ENCODE data around the gene NFAM1.

Gene NFAM1

DNA sequence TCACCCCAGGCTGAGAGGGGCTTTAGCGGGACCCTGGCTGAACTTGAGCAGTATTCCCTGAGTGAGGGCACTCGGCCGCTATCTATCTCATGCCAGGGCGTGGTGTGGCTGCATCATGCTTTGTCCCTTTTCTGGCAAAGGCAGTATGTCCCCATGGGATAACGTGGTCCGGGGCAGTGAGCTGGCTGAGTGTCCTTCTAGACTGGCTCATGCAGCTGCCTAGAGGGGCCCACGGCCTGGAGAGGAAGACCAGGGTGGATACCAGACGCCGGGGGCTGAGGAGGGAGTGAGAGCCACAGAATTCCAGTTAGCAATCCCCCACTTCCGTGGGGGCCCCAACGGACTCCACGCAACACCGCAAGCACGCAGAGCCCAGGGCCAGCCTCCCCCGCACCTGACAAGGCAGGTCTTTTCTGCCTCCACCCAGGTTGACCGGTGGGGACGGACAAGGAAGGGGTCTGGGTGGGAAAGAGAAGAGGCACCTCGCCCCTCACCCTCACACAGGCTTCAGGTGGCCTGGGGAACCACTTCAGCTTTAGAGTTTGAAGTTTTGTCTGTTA is 15.5 kb downstream of the NFAM1 start:
- no peak for DNase-seq (ENCODE audit: low read depth in 2 of 2, low spot score in 1 of 2)

DNA sequence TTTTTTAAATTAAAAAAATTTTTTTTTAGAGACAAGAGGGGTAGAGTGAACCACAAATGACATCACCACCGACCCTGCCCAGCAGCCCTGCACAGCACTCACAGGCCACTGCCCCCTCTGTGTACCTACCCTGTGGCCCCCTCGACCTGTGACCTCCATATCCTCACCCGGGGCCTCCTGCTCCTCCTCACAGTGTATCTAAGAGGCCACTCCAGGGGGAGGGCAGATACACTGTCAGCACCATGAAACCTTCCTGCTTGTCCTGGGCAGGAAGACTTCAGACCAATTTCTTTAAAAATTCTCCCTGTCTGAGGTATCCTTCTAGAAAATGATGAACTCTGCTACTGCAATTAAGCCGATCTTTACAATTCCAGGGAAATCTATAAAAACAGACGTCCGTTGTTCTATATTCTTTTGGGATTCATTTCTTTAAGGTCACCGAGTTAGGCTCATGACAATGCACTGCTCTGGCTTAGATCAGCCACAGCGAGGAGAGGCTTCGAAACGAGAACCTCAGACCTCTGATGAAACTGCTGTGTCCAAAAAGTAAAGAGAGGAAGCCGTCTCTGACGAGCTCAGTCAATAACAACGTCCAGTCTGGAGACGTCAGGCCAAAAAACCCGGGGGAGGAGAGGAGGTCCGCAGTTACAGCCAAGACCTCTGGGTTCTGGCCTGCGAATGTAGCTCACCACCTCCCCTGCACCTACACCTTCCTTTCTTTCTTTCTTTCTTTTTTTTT is 17.5 kb downstream of the NFAM1 start:
- DNase-seq (ENCODE audit: low read depth in 2 of 2, low spot score in 1 of 2): no peak

DNA sequence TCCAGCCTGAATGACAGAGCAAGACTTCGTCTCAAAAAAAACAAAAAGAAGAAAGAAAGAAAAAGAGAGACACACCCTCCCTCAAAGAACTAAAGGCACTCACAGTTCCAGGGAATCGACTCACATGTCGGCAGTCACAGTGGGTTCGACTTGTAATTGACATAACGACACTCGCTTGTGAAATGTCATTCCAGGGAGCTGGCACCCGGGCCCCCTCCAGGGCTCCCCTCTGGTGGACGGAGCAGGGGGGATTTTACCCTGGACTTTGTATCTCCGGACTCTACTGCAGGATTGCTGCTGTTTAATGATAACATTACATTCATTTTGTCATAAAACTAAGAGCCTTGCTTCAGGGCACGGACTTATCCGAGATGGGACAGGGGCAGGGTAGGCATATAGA is 18.2 kb downstream of the NFAM1 start:
- no peak for DNase-seq (ENCODE audit: low read depth in 2 of 2, low spot score in 1 of 2)

DNA sequence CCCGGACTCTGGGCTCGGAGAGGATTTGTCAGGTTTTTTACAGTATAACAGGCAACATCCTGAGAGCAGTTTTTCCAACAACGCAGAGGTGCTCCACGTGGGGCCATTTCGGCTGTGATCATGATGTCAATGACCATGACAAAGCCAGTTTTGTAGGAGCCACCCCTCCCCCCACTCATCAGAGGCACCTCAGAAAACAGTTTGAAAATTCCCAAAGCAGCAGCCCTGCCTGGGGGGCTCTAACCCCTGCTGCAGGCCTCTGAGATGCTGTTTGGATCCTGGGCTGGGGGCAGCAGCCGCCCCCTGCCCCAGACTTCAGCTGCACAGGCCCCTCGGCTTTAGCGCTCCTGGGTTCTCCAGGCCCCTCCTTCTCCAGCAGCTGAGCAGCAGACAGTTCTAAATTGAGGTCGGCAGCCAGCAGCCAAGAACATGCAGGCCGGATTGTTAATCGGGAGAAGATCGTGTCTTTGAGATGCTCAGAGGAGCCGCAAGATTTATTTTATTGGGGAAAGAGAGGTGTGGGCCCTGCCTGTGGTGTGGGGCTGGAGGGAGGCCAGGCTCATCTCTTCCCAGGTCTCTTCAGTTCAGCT is 19.4 kb downstream of the NFAM1 start:
- DNase-seq (ENCODE audit: low read depth in 2 of 2, low spot score in 1 of 2): no peak

DNA sequence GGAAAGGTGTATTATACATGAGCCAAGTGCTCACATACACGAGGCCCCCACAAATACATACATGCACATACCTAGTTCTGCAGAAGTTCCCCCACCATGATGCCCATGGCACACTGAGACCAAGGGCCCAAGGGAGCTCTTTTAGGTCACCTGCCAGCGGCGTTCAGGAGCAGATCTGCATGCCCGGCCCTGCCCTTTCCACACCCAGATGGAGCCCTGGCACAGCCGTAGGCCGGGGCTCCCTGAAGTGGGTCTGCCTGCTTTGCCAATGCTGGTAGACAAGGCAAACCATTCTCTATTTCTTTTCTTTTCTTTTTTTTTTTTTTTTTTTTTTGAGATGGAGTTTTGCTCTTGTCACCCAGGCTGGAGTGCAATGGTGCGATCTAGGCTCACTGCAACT is 21.5 kb downstream of the NFAM1 start:
- DNase-seq (ENCODE audit: low read depth in 2 of 2, low spot score in 1 of 2): no peak

DNA sequence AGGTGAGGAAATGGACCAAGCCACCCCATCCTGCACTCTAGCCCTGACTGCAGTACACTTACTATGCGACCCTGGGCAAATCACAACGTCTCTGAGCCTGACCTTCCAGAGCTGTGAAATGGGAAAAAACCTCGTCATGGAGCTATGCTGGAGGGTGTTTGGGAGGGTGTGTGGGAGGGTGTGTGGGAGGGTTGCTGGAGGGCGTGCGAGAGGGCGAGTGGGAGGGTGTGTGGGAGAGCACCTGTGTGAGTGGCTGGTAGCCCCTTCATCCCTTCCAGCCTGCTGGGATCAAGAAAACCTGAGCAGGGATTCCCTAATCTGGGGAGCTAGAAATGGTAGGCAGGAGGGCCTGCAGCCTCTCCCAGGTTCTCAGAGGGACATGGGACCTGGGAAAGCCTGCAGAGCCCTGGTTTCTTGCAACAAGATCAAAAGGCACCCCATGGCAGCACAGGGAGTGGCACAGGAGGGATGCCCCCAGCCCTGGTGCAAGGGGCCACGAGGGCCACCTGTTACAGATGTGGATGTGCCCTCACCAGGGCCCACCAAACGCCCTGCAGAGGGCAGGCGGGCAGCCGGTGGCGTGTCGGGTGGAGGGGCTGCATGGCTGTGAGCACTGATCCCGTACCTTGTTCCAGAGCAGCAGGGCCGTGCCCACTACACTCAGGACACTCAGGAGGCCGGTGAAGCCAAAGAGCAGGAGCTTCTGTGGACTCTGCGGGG is 23.2 kb downstream of the NFAM1 start:
- no peak for DNase-seq (ENCODE audit: low read depth in 2 of 2, low spot score in 1 of 2)

DNA sequence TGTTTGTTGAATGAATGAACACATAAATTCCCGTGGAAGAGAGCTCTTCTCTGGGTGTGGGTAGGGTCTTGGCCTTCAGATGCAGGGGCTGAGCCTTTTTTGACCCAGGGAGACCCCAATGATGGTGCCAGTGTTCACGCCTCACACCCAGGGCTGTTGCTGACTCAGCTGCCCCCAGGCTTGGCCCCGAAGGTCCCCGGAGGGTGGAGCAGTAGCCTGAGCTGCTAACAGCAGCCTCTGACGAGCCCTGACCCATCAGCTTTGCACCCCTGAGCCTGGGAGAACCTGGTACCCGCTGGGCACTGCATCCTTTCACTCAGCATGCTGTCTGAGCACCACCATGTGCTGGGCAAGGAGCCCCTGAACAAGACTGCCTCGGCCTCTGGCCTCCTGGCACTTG is 23.9 kb downstream of the NFAM1 start:
- DNase-seq (ENCODE audit: low read depth in 2 of 2, low spot score in 1 of 2): no peak

DNA sequence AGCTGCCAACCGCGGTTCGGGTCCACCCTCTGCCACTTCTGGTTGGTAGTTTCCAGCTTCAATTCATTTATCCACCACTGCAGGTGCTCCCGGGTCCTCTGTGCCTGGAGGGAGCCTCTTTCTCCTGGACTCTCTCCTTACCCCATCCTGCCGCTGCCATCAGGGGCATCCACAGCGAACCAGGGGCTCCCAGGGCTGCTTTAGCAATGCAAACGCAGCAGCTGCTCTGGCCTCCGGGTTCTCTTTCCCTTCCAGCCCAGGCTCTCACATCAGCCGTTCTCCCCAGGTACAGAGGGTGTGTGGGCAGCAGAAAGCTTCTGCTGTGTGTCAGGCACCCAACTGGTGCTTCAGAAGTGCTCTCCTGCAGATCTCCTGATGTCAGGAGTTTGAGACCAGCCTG is 27.9 kb downstream of the NFAM1 start:
- DNase-seq (ENCODE audit: low read depth in 2 of 2, low spot score in 1 of 2): no peak

DNA sequence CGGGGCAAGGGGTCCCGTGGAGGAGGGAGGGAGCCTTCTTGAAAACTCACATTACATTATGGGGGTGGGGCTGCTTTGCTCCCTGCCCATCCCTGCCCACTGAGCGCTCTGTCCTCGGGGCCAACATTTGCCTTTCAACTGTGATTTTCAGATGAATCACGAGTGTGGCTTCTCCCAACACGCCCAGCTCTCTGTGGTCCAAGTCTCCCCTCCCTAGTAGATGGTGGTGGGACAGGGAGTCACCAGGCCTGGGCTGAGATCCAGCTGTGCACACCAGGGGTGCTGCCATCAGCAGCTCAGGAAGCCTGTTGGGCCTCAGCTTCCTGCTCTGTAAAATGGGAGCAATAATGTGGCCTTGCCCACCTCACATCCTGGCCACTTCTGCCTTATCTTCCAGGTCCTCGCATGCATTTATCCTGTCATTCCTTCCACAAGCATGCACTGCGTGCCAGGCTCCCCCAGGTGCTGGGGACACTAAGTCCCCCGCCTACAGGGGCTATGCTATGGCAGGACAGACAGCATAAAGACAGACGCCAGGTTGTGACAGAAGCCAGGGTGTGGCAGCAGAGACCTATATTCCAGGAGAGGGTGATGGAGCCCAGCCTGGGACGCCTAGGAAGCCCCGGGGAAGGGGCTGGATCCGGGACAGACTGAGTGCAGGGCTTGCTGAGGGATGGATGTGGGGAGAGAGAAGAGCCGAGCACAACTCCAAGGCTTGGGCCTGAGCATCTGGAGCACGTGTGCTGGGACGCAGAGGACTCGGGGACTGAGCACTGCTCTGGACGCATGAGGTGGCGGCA is 30.5 kb downstream of the NFAM1 start:
- DNase-seq (ENCODE audit: low read depth in 2 of 2, low spot score in 1 of 2): no peak

DNA sequence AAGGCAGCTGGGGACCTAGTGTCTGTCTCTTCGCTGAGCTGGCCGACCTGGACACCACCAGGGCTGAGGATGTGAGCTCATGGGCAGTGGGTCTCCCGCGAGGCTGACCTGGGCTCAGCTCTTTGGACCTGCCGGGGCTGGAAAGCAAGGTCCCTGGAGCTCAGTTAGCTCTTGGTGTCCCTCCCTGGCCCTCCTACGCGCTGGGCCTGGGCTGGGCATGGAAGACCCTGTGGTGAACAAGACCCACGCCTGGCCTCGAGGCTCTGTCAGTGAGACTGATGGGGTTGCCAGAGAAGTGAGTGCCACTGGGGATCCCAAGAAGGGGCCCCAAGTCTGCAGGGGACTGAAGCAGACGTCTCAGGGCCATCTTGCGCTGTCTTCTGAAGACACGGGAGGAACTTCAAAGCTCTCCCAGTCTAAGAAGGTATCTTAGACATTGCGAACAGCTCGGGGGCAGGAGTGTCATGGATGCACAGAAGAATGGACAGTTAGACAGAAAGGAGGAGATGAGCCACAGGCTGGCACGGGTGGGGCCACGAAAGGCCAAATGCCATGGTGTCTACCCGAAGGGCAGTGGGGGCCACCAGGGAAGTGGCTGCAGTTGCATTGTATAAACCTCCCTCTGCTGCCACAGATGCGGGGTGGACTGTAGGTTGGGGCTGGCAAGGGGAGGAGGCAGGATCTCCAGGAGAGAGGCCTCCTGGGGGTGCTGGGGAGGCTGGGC is 31.2 kb downstream of the NFAM1 start:
- DNase-seq (ENCODE audit: low read depth in 2 of 2, low spot score in 1 of 2): no peak

DNA sequence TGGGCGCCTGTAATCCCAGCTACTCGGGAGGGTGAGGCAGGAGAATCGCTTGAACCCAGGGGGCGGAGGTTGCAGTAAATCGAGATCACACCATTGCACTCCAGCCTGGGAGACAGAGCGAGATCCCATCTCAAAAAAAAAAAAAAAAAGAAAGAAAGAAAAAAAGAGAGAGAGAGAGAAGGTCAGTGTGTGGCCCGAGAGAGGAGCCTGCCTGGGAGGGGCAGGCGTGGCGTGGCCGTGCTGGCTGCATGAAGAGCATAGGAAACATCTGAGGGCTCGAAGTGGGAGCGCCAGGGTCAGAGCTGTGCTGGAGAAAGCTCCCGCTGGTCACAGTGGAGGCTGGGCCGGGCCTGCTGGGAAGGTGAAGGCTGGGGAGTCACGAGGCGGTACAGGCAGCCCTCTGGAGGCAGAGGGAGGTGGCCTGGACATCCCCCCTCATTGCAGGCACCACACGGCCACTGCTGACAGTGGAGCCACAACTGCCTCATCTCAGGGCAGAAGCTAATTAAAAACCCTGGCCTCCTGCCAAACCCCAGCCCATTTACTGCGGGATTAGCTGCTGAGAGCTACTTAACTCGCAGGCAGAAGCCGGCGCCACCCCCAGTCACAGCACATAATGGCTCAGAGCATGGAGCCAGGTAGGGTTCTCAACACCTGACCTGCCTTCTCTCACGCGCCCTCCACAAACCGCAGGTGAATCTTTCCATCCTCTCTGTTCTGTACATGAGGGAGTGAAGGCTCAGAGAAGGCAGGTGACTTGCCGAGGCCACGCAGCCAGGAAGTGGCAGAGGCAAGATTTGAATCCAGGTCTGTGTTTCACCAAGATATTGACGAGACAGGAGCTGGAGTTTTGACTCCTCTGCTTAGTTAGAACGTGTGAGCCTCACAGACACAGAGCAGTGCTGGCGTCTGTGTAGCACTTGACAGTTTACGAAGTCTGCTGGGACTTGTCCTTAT is 32.6 kb downstream of the NFAM1 start:
- DNase-seq (ENCODE audit: low read depth in 2 of 2, low spot score in 1 of 2): no peak

DNA sequence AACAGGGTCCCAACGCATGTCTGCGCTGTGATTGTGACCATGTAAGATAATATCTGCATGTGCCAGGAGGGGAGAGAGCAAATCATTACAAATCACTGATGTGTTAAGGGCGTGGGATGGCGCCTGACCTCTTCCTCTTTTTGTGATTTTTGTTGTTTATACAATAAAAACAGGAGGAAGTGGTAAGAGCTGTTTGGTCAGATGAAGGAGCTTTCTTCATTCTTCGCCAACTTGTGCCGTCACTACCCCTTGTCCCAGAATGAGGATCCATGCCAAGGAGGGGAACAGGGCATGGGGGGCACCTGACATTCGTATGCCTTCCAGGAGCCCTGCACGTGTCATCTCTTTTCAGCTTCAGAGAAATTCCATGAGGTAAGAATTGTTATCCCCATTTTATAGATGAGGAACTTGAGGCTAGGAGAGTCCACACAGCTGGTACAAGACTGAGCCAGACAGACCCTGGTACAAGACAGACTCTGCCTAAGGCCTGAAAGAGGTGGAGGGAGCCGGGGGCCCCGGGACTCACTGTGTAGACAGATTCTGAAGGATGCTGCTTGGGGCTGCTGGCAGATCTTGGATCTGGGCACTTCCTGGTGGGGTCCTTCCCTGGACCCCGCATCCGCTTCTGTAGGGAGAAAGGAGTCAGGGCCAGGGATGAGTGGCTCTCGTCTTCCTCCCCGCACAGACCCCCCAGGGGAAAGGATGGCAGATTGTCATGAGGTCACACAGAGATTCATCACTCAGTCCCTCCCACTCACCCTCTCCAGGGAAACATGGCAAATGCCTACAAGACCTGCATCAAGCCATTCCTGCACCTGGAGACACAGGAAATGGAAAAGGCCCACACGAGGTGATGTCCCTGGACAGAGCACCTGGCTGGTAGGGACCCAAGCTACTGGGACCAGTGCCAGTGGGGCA is 34.6 kb downstream of the NFAM1 start:
- no peak for DNase-seq (ENCODE audit: low read depth in 2 of 2, low spot score in 1 of 2)

DNA sequence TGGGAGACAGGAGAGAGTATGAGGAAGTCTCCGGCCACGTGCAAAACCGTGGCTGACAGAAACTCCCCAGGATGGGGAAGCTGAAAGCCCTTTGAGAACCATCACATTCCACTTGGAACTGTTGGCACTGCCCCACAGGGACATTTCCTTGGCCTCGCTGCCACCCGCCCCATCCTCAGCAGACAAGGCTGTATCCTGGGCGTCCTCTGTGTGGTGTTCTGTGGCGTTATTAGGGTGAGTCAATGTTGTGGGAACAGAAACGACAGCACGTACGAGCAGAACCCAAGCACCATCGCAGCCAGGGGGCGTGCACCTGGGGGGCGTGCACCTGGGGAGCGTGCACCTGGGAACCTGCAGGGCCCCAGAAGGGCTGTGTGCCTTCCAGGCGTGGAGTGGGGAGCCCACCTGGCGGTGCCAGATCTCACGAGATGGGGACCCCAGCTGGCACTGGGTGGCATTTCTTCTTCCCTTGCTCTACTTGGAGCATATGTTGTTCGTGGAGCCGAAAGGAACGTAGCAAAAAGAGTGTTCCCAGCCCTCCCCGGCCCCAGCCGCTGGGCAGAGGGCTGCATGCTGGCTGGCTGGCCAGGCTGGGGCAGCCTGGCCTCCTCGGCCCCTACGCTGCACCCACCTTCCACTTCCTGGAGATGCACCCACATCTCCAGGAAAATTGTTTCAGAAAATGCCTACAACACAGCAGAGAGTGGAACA is 35.4 kb downstream of the NFAM1 start:
- no peak for DNase-seq (ENCODE audit: low read depth in 2 of 2, low spot score in 1 of 2)

DNA sequence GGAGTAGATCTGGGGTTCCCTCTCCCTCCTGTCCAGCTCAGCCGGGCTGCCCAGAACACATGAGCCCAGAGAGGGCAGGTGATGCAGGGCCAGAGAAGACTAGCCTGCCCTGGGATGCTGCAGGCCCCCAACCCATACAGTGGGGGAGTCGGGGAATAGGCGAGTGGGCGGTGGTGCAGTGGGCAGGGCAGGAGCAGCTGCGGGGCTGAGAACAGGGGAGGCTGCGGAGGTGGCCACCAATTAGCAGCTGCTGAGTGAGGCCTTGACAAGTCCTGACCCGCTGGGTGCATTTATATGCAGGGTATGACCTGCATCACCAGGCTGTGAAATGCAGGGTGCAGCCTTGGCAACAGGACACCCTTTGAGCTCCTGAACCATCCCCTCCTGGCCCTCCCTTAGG is 43.1 kb downstream of the NFAM1 start:
- DNase-seq (ENCODE audit: low read depth in 2 of 2, low spot score in 1 of 2): no peak

DNA sequence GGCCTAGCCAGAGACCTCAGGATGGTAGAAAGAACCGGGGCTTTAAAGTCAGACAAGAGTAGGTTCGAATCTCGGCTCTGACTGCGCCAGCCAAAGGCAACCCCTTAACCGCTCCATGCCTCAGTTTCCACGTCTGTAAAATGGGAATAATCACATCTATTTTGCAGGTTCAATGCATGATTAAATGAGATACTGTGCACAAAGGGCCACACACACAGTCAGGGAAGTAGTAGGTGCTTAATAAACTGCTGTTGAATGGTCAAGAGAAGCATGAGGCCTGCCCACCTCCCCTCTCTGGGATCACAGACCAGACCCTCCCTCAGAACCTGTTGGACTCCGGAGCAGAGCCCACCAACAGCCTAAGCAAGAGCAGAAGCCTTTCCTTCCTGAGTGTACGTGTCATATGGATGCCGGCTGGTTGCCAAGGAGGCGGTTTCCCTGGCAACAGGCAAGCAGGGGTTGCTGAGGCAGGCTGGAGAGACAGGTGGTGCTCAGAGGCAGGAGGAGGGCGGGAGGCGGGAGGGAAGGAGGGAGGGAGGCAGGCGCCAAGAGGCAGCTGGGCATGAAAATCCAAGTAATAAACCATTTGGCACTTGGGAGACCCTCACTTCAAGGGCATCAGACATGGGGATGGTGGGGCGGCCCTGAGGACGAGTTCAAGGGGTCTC is 43.9 kb downstream of the NFAM1 start:
- no peak for DNase-seq (ENCODE audit: low read depth in 2 of 2, low spot score in 1 of 2)

DNA sequence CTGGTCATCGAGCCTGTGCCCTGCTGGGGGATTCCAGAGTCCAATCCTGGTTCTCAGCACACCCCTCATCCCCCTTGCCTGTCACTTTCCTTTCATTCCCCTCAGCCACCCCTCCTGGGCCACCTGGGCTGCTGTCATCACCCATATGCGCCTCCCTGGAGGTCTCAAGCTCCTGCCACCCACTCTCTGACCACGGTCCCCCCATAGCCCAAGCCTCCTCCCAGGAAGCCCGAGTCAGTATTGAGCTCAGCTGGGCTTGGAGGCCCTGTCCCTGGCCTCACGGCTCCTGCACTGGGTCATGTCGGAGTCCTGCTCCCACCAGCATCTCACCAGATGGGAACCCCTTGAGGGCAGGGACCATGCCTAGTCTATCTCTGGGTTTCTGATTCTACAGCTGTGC is 44.6 kb downstream of the NFAM1 start:
- no peak for DNase-seq (ENCODE audit: low read depth in 2 of 2, low spot score in 1 of 2)

DNA sequence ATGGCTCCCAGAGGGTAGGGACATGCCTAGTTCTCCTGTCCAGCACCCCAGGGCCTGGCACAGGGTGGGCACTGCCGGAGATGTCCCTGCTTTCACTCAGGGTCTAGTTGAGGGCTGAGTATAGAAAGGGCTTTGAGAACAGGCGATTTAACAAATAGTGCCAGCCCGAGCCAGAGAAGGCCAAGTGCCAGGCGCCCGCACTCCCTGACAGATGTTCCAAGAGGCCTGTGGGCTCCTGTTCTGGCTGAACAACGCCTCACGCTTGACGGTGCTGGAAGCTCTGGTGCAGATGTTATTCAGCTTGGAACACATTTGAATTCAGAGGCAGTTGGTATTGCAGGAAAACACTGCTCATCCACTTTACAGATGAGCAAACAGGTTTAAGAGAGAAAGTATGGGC is 46.5 kb downstream of the NFAM1 start:
- DNase-seq (ENCODE audit: low read depth in 2 of 2, low spot score in 1 of 2): no peak
